ENCODE results near the gene CCDC170.

DNA sequence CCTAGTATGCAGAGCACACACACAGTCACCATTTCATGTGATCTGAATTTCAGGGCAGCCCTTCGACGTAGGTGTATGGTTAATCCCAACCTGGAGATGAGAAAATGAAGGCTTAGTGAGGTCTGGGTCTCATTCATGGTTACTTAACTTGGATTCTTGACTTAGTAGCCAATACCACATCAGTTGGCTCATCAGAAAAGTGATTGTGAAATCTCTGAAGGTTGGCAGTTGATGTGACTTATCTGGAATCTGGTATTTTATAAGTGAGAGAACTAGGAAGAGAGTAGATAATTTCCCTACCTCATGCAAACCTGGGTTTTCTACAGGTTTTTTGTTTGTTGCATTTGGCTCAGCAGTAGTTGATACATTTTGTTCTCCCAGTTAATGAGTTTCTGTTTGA, 123.7 kb downstream of the CCDC170 start:
- TF ChIP-seq, protein P1, sequence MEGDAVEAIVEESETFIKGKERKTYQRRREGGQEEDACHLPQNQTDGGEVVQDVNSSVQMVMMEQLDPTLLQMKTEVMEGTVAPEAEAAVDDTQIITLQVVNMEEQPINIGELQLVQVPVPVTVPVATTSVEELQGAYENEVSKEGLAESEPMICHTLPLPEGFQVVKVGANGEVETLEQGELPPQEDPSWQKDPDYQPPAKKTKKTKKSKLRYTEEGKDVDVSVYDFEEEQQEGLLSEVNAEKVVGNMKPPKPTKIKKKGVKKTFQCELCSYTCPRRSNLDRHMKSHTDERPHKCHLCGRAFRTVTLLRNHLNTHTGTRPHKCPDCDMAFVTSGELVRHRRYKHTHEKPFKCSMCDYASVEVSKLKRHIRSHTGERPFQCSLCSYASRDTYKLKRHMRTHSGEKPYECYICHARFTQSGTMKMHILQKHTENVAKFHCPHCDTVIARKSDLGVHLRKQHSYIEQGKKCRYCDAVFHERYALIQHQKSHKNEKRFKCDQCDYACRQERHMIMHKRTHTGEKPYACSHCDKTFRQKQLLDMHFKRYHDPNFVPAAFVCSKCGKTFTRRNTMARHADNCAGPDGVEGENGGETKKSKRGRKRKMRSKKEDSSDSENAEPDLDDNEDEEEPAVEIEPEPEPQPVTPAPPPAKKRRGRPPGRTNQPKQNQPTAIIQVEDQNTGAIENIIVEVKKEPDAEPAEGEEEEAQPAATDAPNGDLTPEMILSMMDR (conservative IDR thresholded peaks at IDR 0.05 in 1 of 2, IDR thresholded peaks at IDR 0.05 in 1 of 2; ENCODE audit: low read depth in 1 of 2, low read length in 2 of 2), result no peak
- no peak for TF ChIP-seq EZH2 (IDR thresholded peaks at IDR 0.05; ENCODE audit: low read length, missing control alignments)
